HG03064 (cell line): ENCODE data around the gene SYNPO2L.
"Not testable (repeated sequence)": the region's sequence is repeated elsewhere in the genome, so short reads cannot be mapped to it uniquely, and the experiment has no call there.

ENCODE experiments used
- ATAC-seq: cut with Tn5 transposase; IDR thresholded peaks from one replicate; pipeline ENCODE4 v1.9.1; 2021; ENCODE audit warnings: low read depth; ENCODE audit not compliant: unreplicated experiment

Gene SYNPO2L

DNA sequence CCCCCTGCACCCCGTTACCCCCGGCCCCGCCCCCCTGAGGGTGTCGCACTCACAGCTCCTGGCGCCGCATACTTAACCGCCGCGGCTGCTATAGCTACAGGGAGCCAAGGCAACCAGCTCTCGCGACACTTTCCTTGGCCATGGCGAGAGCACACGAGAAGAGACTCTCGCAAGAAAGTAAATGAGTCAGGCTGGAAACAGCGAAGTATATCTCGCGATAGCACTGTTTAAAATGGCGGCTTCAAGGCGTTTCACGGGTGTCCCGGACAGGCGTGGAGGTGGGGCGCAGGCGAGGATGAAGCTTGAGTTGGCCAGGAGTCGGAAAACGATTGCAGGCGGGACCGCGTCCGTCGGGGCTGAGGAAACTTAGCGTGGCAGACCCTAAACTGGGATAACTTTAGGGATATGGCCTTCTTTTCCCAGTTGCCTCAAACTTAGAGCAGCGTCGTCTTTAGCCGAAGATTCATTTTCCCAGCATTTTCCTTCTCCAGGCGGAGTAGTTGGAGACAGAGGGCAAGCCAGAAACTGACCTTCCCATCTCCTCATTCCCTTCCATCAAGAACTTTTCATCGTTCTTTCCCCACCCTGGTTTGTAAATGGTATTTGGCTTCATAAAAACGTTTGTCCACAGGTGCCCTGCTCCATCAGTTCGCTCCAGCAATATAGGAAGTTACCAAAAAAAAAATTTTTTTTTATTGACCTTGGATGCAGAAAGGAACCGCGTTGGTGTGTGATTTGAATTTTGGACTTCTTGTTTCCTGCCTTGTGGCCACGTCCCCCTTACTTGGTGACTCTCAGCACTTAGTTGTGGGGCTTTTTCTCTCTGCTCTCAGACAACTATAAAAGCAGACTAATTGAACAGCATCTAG is 29.7 kb downstream of the SYNPO2L start:
- peak; percentile 90 for ATAC-seq

DNA sequence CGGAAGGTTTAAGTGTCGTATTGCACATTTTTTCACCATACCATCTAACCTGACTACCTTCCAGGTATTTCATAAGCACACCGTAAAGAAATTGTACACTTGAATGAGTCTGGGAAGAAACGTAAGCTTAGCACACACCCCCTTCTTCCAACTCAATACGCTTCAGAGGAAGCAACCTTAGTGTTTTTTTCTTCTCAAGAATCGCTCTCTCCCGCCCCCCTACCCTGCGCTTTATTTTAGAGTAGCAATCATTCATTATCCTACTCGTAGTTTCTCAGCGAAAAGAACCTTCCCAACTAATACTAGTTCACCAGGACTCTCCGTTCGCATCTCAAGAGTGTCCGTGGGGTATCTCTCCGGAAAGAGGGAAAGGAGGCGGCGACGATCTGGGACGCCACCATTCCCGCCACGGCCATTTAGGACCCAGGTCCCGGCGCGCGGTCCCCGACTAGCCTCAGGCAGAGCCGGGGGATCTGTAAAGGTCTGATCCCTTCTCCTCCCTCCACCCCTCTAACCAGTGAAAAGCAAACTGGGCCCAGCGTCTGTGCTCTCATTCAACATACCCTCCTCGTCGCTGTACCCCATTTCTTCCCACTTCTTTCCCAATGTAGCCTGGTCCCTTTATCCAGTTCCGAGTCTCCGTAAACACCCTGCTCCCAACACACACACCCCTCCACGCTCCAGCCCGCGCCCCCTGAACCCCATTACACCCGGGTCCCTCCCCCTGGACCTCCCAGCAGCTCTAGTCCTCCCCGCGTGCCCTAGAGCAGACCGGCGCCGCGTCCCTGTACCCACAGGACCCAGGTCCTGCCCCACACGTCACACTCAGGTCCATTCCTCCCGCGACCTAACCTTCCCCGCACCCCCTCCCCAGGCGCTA is 30.6 kb downstream of the SYNPO2L start:
- peak; percentile 21 for ATAC-seq

- ATAC-seq, result no peak
Measured at GRCh38 chr10:73623056-73623455, 32.8 kb downstream of the SYNPO2L start.

DNA sequence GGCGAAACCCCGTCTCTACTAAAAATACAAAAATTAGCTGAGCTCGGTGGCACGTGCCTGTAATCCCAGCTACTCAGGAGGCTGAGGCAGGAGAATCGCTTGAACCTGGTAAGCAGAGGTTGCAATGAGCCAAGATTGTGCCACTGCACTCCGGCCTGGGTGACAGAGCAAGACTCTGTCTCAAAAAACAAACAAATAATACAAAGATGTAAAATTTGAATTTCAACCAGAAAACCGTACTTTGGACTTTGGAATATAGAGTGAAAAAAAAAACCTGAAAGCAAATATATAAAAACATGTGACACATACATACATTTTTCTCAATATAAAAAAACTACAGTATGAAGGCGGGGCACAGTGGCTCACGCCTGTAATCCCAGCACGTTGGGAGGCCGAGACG is 34.9 kb downstream of the SYNPO2L start:
- not testable (repeated sequence) for ATAC-seq

DNA sequence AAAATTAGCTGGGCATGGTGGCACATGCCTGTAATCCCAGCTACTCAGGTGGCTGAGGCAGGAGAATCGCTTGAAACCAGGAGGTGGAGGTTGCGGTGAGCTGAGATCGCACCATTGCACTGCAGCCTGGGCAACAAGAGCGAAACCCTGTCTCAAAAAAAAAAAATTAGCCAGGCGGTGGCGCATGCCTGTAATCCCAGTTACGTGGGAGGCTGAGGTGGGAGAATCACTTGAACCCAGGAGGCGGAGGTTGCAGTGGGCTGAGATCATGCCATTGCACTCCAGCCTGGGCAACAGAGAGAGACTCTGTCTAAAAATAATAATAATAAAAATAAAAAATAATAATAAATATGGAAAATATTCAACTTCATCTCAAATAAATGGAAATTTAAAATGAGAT is 38.7 kb downstream of the SYNPO2L start:
- ATAC-seq, result not testable (repeated sequence)

DNA sequence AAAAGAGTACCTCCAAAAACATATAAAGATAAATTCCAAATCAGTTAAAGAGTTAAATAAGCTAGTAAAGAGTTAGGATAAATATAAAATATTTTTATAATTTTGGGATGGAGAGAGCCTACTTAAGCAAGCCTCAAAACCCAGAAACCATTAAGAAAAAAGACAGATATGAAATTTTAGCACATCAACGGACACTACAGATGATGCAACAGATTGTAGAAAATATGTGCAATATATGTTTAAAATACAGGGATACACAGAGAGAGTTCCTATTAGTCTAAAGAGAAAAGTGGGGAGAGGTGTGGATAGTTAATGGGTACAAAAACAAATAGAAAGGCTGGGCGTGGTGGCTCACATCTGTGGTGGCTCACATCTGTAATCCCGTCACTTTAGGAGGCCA is 41.1 kb downstream of the SYNPO2L start:
- ATAC-seq, result no peak

GRCh38 chr10:73609116-73609515 is 46.7 kb downstream of the SYNPO2L start:
- ATAC-seq, result no peak

DNA sequence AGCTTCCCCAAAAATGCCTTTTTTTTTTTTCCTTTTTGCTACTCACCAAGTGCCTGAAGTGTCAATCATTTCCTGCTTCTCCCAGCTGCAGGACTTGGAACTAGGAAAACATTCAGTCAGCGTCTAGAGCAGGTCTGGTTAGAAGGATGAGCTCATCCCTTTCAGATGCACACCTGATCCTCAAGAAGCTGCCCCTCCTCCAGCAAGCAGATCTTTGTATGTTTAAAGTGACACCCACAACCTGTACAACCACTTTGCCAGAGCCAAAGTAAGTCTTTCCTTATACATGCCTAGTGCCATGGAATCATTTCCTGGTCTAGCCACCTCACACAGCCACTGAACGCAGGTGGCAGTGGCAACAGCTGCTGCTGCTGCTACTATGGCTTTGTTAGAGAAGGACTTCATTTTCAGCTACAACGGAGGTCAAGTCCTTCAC is 54.3 kb downstream of the SYNPO2L start:
- no peak for ATAC-seq

DNA sequence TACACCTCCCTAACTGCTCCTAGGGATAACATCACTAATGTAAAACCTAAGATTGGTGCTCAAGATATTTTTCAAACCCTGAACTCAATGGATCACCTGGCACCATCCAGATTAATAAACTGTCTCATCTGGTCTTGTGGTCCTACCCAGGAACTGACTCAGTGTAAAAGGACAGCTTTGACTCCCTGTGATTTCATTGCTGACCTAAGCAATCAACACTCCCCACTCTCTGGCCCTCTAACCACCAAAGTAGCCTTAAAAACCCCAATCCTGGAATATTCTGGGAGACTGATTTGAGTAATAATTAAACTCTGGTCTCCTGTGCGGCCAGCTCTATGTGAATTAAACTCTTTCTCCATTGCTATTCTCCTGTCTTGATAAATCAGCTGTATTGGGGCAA is 58.5 kb downstream of the SYNPO2L start:
- no peak for ATAC-seq
